Measurements from ENCODE around the gene ANKRD40. TPM values are rescaled to one million over a fixed set of nuclear protein-coding genes. Genes with fewer than 3 reads are reported as not detected.

The ANKRD40 gene
- total and polyA plus RNA-seq, 3 experiments from 2014 or later = 6.6 to 48.5 (median 48.2) TPM

GRCh38 chr17:50667259-50668024 is 40.3 kb downstream of the ANKRD40 start:
- H3K27ac Mint-ChIP-seq = peak overlapping the region in 2 of 8 donors; percentile 33 to 56
- H3K4me3 Mint-ChIP-seq = no peak overlapping the region
- no peaks in the 10 kb centered on the region for H3K27me3 ChIP-seq (ENCODE audit: insufficient read depth, low read length, poor library complexity, severe bottlenecking)
- no peak for DNase-seq
- H3K4me1 ChIP-seq (ENCODE audit: insufficient read depth, low read length) = no peaks in the 10 kb centered on the region
- H3K4me1 Mint-ChIP-seq = no peaks in the 10 kb centered on the region
- CTCF ChIA-PET = no interaction called here
- H3K36me3 ChIP-seq (ENCODE audit: insufficient read depth, low read length) = no peaks in the 10 kb centered on the region
- H3K27ac ChIP-seq (ENCODE audit: low read depth, low read length) = no peak overlapping the region
- H3K9me3 ChIP-seq (ENCODE audit: low read length) = no peaks in the 10 kb centered on the region
- no peaks in the 10 kb centered on the region for H3K36me3 Mint-ChIP-seq
- H3K9me3 Mint-ChIP-seq = no peaks in the 10 kb centered on the region
- no peaks in the 10 kb centered on the region for H3K27me3 Mint-ChIP-seq
- POLR2A ChIA-PET = no interaction called here
- H3K4me3 ChIP-seq (ENCODE audit: low read length) = no peak overlapping the region

- H3K4me1 Mint-ChIP-seq = no peaks in the 10 kb centered on the region
- ChIA-PET POLR2A (no interaction called here), CTCF (no interaction called here)
- no peaks in the 10 kb centered on the region for H3K9me3 ChIP-seq (ENCODE audit: low read length)
- H3K36me3 Mint-ChIP-seq = no peaks in the 10 kb centered on the region
- no peak overlapping the region for H3K4me3 Mint-ChIP-seq
- no peak overlapping the region for H3K4me3 ChIP-seq (ENCODE audit: low read length)
- no peaks in the 10 kb centered on the region for H3K9me3 Mint-ChIP-seq
- no peaks in the 10 kb centered on the region for H3K4me1 ChIP-seq (ENCODE audit: insufficient read depth, low read length)
- no peaks in the 10 kb centered on the region for H3K27me3 ChIP-seq (ENCODE audit: insufficient read depth, low read length, poor library complexity, severe bottlenecking)
- no peaks in the 10 kb centered on the region for H3K36me3 ChIP-seq (ENCODE audit: insufficient read depth, low read length)
- no peak overlapping the region for H3K27ac Mint-ChIP-seq
- DNase-seq = no peak
- no peak overlapping the region for H3K27ac ChIP-seq (ENCODE audit: low read depth, low read length)
- peaks cover 0 to under 1% of the 10 kb centered on the region in 2 donors for H3K27me3 Mint-ChIP-seq
Measured at GRCh38 chr17:50666316-50666715, 41.4 kb downstream of the ANKRD40 start.

- no peak overlapping the region for H3K4me3 Mint-ChIP-seq
- POLR2A ChIA-PET = no interaction called here
- CTCF ChIA-PET = no interaction called here
Measured at GRCh38 chr17:50665838-50666237, 41.9 kb downstream of the ANKRD40 start.

GRCh38 chr17:50664788-50665458 is 42.8 kb downstream of the ANKRD40 start:
- ChIA-PET CTCF (no interaction called here), POLR2A (no interaction called here)
- H3K9me3 ChIP-seq (ENCODE audit: low read length) = no peaks in the 10 kb centered on the region
- DNase-seq = no peak
- peaks cover 0 to 10% of the 10 kb centered on the region in 2 donors for H3K27me3 Mint-ChIP-seq
- H3K9me3 Mint-ChIP-seq = no peaks in the 10 kb centered on the region
- H3K36me3 Mint-ChIP-seq = no peaks in the 10 kb centered on the region
- H3K27ac ChIP-seq (ENCODE audit: low read depth, low read length) = no peak overlapping the region
- H3K27ac Mint-ChIP-seq = no peak overlapping the region
- H3K4me3 Mint-ChIP-seq = no peak overlapping the region
- H3K4me1 ChIP-seq (ENCODE audit: insufficient read depth, low read length) = no peaks in the 10 kb centered on the region
- no peaks in the 10 kb centered on the region for H3K4me1 Mint-ChIP-seq
- H3K36me3 ChIP-seq (ENCODE audit: insufficient read depth, low read length) = no peaks in the 10 kb centered on the region
- no peak overlapping the region for H3K4me3 ChIP-seq (ENCODE audit: low read length)
- H3K27me3 ChIP-seq (ENCODE audit: insufficient read depth, low read length, poor library complexity, severe bottlenecking) = no peaks in the 10 kb centered on the region

More at GRCh38 chr17:50665838-50666237, 41.9 kb downstream of the ANKRD40 start:
- Mint-ChIP-seq H3K4me1 (no peaks in the 10 kb centered on the region), H3K9me3 (no peaks in the 10 kb centered on the region), H3K27ac (no peak overlapping the region), H3K36me3 (no peaks in the 10 kb centered on the region), H3K27me3 (peaks cover 0 to 5% of the 10 kb centered on the region in 2 donors)
- Histone ChIP-seq H3K27me3 (ENCODE audit: insufficient read depth, low read length, poor library complexity, severe bottlenecking) (no peaks in the 10 kb centered on the region), H3K27ac (ENCODE audit: low read depth, low read length) (no peak overlapping the region), H3K4me3 (ENCODE audit: low read length) (no peak overlapping the region), H3K9me3 (ENCODE audit: low read length) (no peaks in the 10 kb centered on the region), H3K36me3 (ENCODE audit: insufficient read depth, low read length) (no peaks in the 10 kb centered on the region), H3K4me1 (ENCODE audit: insufficient read depth, low read length) (no peaks in the 10 kb centered on the region)
- no peak for DNase-seq

GRCh38 chr17:50663812-50664374 is 43.8 kb downstream of the ANKRD40 start:
- Mint-ChIP-seq H3K27ac (no peak overlapping the region), H3K9me3 (no peaks in the 10 kb centered on the region), H3K27me3 (peaks cover 0 to 10% of the 10 kb centered on the region in 2 donors), H3K4me3 (no peak overlapping the region), H3K36me3 (no peaks in the 10 kb centered on the region), H3K4me1 (no peaks in the 10 kb centered on the region)
- DNase-seq = no peak
- no peaks in the 10 kb centered on the region for H3K9me3 ChIP-seq (ENCODE audit: low read length)
- CTCF ChIA-PET = no interaction called here
- no peaks in the 10 kb centered on the region for H3K27me3 ChIP-seq (ENCODE audit: insufficient read depth, low read length, poor library complexity, severe bottlenecking)
- H3K36me3 ChIP-seq (ENCODE audit: insufficient read depth, low read length) = no peaks in the 10 kb centered on the region
- POLR2A ChIA-PET = no interaction called here
- H3K27ac ChIP-seq (ENCODE audit: low read depth, low read length) = no peak overlapping the region
- H3K4me1 ChIP-seq (ENCODE audit: insufficient read depth, low read length) = no peaks in the 10 kb centered on the region
- no peak overlapping the region for H3K4me3 ChIP-seq (ENCODE audit: low read length)

- POLR2A ChIA-PET = no interaction called here
Measured at GRCh38 chr17:50662632-50663225, 45.0 kb downstream of the ANKRD40 start.

GRCh38 chr17:50661795-50662391 is 45.8 kb downstream of the ANKRD40 start:
- POLR2A ChIA-PET = no interaction called here

More at GRCh38 chr17:50662632-50663225, 45.0 kb downstream of the ANKRD40 start:
- Mint-ChIP-seq H3K27me3 (peaks cover 0 to 14% of the 10 kb centered on the region in 2 donors), H3K36me3 (no peaks in the 10 kb centered on the region), H3K4me3 (no peak overlapping the region), H3K9me3 (no peaks in the 10 kb centered on the region), H3K4me1 (no peaks in the 10 kb centered on the region), H3K27ac (peak overlapping the region in 2 of 8 donors; percentile 12 to 39)
- Histone ChIP-seq H3K36me3 (ENCODE audit: insufficient read depth, low read length) (no peaks in the 10 kb centered on the region), H3K9me3 (ENCODE audit: low read length) (no peaks in the 10 kb centered on the region), H3K4me3 (ENCODE audit: low read length) (no peak overlapping the region), H3K4me1 (ENCODE audit: insufficient read depth, low read length) (no peaks in the 10 kb centered on the region), H3K27ac (ENCODE audit: low read depth, low read length) (no peak overlapping the region), H3K27me3 (ENCODE audit: insufficient read depth, low read length, poor library complexity, severe bottlenecking) (no peaks in the 10 kb centered on the region)
- no peak for DNase-seq
- CTCF ChIA-PET = no interaction called here

GRCh38 chr17:50661348-50661747 is 46.4 kb downstream of the ANKRD40 start:
- Histone ChIP-seq H3K36me3 (ENCODE audit: insufficient read depth, low read length) (no peaks in the 10 kb centered on the region), H3K27ac (ENCODE audit: low read depth, low read length) (peak overlapping the region; percentile 53), H3K4me1 (ENCODE audit: insufficient read depth, low read length) (no peaks in the 10 kb centered on the region), H3K9me3 (ENCODE audit: low read length) (no peaks in the 10 kb centered on the region), H3K4me3 (ENCODE audit: low read length) (no peak overlapping the region), H3K27me3 (ENCODE audit: insufficient read depth, low read length, poor library complexity, severe bottlenecking) (no peaks in the 10 kb centered on the region)
- ChIA-PET CTCF (no interaction called here), POLR2A (no interaction called here)
- Mint-ChIP-seq H3K27me3 (peaks cover 0 to 14% of the 10 kb centered on the region in 2 donors), H3K36me3 (no peaks in the 10 kb centered on the region), H3K9me3 (no peaks in the 10 kb centered on the region), H3K4me1 (no peaks in the 10 kb centered on the region), H3K27ac (peak overlapping the region in 1 of 8 donors; percentile 3), H3K4me3 (no peak overlapping the region)
- no peak for DNase-seq

More at GRCh38 chr17:50661795-50662391, 45.8 kb downstream of the ANKRD40 start:
- Histone ChIP-seq H3K4me3 (ENCODE audit: low read length) (no peak overlapping the region), H3K36me3 (ENCODE audit: insufficient read depth, low read length) (no peaks in the 10 kb centered on the region), H3K4me1 (ENCODE audit: insufficient read depth, low read length) (no peaks in the 10 kb centered on the region), H3K27me3 (ENCODE audit: insufficient read depth, low read length, poor library complexity, severe bottlenecking) (no peaks in the 10 kb centered on the region), H3K27ac (ENCODE audit: low read depth, low read length) (peak overlapping the region; percentile 53), H3K9me3 (ENCODE audit: low read length) (no peaks in the 10 kb centered on the region)
- no peak for DNase-seq
- H3K36me3 Mint-ChIP-seq = no peaks in the 10 kb centered on the region
- no peaks in the 10 kb centered on the region for H3K4me1 Mint-ChIP-seq
- H3K9me3 Mint-ChIP-seq = no peaks in the 10 kb centered on the region
- peaks cover 0 to 14% of the 10 kb centered on the region in 2 donors for H3K27me3 Mint-ChIP-seq
- H3K4me3 Mint-ChIP-seq = no peak overlapping the region
- H3K27ac Mint-ChIP-seq = peak overlapping the region in 1 of 8 donors; percentile 3
- CTCF ChIA-PET = no interaction called here

Measured in CD8-positive, alpha-beta memory T cell (primary cell).